Esophagus squamous epithelium (tissue), 4 donors: ENCODE results near the gene TAGAP.

Experiments used
- POLR2A ChIP-seq, 4 donors: fragments of 450-650 bp; IDR thresholded peaks; one replicate each; pipeline ENCODE4 v1.6.1; 2017; ENCODE audit warnings: antibody characterized with exemption in 4 of 4, mild to moderate bottlenecking in 4 of 4, moderate library complexity in 3 of 4
- TF ChIP-seq, protein P1 (sequence below), 6 experiments: fragments of 450-650 bp in 4 of 6; fragments of 200-600 bp in 2 of 6; sonication (generic) in 2 of 6; IDR thresholded peaks; one replicate each; pipeline ENCODE4 v1.5.1; 2016 to 2019; ENCODE audit warnings: antibody characterized with exemption in 6 of 6, mild to moderate bottlenecking in 4 of 6, moderate library complexity in 4 of 6

DNA sequence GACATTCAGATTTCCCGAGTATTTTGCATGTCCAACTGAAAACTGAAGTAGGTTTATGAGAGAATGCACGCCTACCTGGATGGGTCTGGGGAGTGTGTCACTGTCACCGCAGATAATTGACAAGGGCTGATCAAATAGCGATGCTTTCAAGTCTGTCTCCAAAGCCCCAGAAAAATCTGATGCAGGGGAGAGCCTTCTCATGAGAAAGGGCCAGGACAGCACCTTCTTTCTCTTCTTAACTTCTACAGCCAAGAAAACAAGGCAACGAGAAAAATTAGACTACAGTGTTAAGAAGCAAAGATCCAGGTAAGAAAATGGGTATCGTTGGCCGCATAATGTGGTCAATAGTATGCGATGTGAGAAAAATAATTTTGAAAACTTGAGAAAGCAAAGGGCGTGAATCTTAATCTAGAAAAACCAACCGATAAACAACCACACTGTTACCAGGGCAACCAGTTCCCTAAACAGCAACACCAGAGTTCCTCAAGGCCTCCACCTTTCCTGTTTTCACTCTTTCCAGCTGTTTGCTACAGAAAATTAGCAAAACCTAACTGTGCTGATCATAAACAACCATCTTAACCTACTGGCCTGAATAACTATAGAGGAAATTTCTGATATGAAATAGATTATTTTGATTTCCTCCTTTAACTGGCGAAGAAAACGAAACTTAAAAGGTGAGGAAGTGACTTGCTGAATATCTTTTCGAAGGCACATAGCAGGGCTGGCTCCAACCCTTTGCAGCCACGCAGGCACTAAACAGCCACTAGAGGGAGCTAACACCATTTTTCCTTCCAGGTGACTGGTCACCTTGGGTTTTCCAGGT is 2.6 kb downstream of the TAGAP start:
- TF ChIP-seq, protein P1, sequence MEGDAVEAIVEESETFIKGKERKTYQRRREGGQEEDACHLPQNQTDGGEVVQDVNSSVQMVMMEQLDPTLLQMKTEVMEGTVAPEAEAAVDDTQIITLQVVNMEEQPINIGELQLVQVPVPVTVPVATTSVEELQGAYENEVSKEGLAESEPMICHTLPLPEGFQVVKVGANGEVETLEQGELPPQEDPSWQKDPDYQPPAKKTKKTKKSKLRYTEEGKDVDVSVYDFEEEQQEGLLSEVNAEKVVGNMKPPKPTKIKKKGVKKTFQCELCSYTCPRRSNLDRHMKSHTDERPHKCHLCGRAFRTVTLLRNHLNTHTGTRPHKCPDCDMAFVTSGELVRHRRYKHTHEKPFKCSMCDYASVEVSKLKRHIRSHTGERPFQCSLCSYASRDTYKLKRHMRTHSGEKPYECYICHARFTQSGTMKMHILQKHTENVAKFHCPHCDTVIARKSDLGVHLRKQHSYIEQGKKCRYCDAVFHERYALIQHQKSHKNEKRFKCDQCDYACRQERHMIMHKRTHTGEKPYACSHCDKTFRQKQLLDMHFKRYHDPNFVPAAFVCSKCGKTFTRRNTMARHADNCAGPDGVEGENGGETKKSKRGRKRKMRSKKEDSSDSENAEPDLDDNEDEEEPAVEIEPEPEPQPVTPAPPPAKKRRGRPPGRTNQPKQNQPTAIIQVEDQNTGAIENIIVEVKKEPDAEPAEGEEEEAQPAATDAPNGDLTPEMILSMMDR (IDR thresholded peaks at IDR 0.05) = peak; percentile 90 to 96 (median 92)
- TF ChIP-seq POLR2A (IDR thresholded peaks at IDR 0.05) = no peak
